Mesenteric fat pad (tissue), 1 donor: ENCODE data around the gene DVL1. TPM values are rescaled to one million over a fixed set of nuclear protein-coding genes. Genes with fewer than 3 reads are reported as not detected.

Experiments used
- DNase-seq: peaks from one replicate; pipeline ENCODE4 v3.0.0-alpha.2; 2020; ENCODE audit warnings: low spot score
- total RNA-seq: library from RNA; stranded (reverse); fragmentation: NEBNext Ultra II Directional; extraction: Animal tissue kit (Norgen Biotek cat#: 25700); gene quantifications from one replicate; pipeline ENCODE4 v1.2.1, GENCODE V29; 2021
- donor health status: DM: yes; HTN: yes; CAD: no.

The DVL1 gene
- total RNA-seq, 1 donor from 2014 or later = 52.1 TPM

DNA sequence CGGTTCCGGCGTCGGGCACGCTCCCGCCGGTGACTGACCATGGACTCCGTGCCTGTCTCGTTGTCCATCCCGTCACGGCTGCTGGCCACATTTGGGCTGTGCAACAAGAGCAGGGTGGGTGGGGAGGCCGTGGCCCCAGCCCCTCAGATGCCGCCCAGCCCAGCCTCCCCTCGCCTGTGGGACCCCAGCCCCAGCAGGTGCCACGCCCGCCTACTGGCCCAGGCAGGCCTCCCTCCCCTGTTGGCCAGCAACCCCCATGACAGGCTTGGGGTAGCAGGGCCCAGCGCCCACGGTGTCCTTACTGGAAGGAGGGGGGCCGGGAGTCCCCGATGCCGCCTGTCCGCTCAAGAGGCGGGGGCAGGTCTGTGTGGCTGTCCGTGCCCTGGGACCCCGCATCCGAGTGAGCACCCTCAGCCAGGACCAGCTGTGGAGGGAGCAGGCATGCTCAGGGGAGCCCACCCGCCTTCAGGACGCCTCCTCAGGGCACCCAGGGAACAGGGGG lies 7.1 kb downstream of the DVL1 start:
- DNase-seq = no peak

DNA sequence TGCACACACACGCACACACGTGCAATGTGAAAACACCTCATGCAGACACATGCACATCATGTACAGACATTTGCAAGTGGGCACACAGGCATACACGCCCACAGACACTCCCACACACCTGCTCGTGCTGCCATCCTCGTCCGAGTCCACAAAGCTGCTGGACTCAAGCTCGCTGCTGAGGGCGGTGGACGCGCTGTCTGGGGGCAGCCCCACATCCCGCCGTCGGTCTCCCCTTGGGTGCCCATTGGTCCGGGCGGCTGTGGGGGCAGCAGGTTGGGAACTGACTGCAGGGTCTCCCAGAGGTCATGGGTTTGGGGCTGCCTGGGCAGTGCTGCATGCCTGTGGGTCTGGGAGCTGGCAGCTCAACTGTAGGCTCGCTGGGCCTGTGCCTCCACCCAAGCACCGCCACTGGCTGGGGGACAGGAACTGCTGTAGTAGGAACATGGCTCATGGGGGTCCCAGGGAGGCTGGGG lies 7.6 kb downstream of the DVL1 start:
- DNase-seq = no peak

DNA sequence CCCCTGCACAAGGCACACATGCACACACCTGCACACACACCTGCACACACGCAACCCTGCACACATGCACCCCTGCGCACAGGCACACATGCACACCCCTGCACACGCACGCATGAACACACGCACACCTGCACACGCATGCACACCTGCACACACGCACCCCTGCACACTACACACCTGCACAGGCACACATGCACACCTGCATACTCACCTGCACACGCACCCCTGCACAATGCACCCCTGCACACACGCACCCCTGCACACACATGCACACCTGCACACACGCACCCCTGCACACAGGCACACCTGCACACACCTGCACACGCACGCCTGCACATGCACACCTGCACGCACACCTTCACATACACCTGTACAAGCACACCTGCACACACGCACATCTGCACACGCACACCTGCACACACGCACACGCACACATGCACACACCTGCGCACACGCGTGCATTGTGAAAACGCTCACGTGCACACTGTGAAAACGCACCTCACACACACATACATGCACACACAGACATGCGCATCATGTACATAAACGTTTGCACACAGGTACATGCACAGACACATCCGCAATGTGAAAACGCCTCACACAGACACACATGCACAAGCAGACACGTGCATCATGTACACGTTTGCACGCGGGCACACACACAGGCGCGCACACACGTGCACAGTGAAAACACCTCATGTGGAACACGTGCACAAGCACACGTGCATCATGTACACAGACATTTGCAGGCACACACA lies 8.2 kb downstream of the DVL1 start:
- no peak for DNase-seq

DNA sequence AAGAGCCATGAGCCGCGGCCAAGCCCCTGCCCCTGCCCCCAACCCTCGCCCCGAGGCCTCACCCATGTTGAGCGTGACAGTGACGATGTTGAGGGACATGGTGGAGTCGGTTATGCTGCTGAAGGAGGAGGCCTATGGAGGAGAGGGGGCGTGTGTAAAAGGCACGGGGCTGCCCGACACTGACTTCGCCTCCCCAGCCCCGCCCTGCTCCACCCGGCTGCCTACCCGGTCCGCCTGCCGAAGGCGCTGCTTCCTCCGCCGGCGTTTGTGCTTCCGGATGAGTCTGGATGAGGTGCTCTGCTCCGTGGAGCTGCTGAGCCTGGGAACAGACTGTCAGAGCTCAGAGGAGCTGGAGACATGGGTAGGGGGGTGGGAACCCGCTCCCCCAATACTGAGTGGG lies 9.0 kb downstream of the DVL1 start:
- DNase-seq = no peak

DNA sequence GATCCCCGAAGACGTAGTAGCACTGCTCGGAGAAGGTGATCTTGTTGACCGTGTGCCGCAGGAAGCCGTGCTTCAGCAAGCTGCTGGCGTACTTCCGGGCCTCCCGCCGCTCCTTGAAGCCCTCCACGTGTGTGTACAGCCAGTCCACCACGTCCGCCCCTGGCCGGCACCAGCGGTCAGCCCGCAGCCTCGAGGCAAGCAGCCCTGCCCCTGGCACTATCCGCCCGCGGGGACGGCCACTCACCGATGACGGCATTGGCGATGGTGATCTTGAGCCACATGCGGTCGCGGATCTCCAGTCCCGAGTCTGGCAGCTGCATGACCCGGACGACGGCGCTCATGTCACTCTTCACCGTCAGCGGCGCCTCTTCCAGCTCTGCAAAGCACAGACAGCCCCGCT lies 10.9 kb downstream of the DVL1 start:
- no peak for DNase-seq

DNA sequence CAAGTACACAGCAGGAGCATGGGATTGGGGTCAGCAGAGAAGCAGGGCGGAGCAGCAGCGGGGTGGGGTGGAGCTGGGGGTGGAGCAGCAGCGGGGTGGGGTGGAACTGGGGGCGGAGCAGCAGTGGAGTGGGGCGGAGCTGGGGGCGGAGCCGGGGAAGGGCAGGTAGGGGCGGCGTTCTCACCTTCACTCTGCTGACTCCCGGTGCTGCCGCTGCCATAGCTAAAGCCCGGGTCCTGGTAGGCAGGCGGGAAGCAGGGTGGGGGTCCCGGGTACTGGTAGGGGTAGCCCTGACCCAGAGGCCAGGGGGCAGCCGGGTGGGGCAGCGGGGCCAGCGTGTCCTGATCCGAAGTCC lies 11.4 kb downstream of the DVL1 start:
- no peak for DNase-seq

DNA sequence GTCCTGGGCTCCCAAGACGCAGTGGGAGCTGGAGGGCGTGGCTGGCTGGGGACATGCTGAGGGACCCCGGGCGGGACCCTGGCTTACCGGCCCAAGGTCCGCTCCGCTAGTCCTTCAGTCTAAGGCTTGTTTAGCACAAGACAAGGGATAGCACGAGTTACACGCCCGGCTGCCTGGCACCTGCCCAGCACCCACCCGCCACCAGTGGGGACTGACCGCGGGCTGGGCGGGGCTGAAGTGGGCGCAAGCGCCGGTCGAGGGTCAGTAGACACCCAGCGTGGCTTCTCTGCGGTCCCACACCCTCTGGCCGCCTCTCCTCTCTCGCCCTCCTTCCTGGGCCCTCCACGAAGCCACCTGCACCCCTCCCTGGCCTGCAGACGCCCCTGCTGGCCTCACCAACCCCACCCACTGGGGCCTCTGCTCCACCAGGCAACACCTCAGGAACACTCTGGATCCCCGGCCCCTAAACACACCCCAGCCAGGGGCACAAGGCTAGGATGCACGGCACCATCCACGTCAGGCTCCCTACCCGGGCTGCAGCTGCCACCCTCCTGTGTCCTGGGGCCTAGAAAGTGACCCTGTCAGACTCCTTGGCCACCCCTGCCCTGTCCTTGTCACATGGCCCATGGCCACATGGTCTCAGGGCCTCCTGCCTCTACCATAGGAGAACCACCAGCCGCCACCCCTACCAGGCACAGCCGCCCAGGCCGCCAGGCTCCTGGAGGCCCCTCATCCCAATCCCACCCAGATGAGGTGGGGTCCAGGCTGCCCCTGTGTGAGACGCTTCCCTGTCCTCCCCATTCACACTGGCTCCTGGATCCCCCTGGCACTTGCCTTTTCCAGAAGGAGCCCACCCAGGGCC lies 12.1 kb downstream of the DVL1 start:
- DNase-seq = no peak

DNA sequence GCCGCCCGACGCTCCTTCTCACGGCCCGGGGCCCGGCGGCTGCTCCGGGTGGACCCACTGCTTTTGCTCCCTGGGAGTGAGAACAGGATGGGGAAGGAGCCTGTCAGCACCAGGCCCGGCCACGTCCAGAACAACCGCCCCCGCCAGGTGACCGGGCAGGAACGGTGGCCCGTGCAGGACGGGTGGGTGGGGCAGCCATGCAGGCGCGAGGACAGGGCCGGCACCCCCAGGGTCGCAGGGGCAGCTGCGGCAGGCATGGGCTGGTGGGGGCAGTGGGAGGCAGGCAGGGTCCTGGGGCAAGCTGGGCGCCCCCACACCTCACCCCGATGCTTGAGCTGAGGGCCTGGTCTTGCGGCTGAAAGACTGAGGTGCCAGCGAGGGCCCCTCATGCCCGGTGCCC lies 12.8 kb downstream of the DVL1 start:
- DNase-seq = no peak

DNA sequence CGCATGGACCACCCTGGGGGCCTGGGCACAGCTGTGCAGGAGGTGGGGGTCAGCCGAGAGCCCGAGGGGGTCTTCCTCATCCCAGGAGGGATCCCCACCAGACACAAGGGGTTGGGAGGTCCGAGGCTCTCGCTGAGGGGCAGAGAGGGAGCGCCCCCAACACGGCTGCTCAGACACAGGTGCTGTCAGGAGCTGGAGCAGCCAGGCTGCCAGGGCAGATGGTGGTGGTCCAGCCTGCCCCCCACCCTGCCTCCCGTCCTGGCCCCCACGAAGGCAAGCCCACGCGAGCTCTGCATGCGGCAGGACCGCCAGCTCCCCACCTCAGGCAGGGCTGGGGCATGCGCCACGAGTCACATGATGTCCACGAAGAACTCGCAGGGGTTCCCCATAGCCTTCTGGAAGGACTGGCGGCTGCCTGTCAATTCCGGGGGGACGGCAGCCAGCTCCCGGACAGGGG lies 13.4 kb downstream of the DVL1 start:
- DNase-seq = no peak

DNA sequence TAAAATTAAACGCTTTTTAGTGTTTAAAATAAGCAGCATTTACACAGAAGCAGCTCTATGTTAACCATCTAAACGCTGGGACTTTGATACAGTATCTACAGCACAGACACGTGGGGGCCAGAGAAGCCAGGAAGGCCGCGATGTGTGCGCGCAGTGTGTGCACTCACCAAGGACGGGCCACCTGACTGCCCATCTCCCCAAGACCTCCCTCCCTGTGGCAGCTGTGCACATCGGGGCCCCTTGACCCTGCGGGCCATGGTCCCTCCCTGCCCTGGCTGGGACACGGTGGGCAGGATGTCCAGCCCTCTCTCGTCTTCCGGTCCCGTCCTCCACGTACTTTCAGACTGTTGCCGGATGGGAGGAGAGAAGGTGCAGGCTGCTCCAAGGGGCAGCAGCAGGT lies 13.9 kb downstream of the DVL1 start:
- DNase-seq = no peak

DNA sequence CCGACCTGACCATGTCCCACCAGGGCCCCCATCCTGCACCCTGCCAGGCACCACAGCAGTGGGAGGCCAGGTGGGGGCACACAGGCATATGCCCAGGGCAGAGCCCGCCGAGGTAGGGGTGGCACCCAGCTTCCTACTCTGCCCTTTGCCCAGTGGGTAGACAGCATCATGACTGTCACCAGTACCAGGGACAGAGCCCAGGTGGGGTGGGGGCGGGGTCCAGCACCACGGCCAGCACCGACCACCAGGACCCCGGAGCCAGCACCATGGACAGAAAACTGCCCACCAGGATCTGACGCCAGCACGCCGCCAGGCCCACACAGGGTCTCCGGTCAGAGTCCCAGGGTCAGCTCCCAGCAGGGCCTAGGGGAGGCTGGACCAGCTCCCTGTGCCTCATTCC lies 14.4 kb downstream of the DVL1 start:
- no peak for DNase-seq

DNA sequence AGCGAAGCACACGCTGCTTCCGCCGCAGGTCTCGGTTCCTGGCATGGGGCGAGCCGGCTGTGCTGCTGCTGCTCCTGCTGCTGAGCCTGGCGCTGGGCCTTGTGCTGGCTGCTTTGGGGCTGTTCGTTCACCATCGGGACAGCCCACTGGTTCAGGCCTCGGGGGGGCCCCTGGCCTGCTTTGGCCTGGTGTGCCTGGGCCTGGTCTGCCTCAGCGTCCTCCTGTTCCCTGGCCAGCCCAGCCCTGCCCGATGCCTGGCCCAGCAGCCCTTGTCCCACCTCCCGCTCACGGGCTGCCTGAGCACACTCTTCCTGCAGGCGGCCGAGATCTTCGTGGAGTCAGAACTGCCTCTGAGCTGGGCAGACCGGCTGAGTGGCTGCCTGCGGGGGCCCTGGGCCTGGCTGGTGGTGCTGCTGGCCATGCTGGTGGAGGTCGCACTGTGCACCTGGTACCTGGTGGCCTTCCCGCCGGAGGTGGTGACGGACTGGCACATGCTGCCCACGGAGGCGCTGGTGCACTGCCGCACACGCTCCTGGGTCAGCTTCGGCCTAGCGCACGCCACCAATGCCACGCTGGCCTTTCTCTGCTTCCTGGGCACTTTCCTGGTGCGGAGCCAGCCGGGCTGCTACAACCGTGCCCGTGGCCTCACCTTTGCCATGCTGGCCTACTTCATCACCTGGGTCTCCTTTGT lies 15.5 kb downstream of the DVL1 start:
- no peak for DNase-seq

DNA sequence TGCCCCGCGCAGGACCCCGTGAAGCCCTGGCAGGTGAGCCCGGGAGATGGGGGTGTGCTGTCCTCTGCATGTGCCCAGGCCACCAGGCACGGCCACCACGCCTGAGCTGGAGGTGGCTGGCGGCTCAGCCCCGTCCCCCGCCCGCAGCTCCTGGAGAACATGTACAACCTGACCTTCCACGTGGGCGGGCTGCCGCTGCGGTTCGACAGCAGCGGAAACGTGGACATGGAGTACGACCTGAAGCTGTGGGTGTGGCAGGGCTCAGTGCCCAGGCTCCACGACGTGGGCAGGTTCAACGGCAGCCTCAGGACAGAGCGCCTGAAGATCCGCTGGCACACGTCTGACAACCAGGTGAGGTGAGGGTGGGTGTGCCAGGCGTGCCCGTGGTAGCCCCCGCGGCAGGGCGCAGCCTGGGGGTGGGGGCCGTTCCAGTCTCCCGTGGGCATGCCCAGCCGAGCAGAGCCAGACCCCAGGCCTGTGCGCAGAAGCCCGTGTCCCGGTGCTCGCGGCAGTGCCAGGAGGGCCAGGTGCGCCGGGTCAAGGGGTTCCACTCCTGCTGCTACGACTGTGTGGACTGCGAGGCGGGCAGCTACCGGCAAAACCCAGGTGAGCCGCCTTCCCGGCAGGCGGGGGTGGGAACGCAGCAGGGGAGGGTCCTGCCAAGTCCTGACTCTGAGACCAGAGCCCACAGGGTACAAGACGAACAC lies 16.3 kb downstream of the DVL1 start:
- no peak for DNase-seq

DNA sequence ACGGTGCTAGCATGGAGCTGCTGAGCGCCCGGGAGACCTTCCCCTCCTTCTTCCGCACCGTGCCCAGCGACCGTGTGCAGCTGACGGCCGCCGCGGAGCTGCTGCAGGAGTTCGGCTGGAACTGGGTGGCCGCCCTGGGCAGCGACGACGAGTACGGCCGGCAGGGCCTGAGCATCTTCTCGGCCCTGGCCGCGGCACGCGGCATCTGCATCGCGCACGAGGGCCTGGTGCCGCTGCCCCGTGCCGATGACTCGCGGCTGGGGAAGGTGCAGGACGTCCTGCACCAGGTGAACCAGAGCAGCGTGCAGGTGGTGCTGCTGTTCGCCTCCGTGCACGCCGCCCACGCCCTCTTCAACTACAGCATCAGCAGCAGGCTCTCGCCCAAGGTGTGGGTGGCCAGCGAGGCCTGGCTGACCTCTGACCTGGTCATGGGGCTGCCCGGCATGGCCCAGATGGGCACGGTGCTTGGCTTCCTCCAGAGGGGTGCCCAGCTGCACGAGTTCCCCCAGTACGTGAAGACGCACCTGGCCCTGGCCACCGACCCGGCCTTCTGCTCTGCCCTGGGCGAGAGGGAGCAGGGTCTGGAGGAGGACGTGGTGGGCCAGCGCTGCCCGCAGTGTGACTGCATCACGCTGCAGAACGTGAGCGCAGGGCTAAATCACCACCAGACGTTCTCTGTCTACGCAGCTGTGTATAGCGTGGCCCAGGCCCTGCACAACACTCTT lies 17.0 kb downstream of the DVL1 start:
- no peak for DNase-seq

DNA sequence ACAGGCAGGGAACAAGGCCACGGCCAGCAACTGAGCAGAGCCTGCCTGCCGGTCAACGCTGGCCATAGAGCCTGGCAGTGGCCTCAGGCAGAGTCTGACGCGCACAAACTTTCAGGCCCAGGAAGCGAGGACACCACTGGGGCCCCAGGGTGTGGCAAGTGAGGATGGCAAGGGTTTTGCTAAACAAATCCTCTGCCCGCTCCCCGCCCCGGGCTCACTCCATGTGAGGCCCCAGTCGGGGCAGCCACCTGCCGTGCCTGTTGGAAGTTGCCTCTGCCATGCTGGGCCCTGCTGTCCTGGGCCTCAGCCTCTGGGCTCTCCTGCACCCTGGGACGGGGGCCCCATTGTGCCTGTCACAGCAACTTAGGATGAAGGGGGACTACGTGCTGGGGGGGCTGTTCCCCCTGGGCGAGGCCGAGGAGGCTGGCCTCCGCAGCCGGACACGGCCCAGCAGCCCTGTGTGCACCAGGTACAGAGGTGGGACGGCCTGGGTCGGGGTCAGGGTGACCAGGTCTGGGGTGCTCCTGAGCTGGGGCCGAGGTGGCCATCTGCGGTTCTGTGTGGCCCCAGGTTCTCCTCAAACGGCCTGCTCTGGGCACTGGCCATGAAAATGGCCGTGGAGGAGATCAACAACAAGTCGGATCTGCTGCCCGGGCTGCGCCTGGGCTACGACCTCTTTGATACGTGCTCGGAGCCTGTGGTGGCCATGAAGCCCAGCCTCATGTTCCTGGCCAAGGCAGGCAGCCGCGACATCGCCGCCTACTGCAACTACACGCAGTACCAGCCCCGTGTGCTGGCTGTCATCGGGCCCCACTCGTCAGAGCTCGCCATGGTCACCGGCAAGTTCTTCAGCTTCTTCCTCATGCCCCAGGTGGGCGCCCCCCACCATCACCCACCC lies 17.9 kb downstream of the DVL1 start, which contains the start of gene TAS1R3:
TAS1R3 (plus strand) TSS at position 213 of the 898 bp plus-strand sequence; CDS start at position 279, 66 bp downstream.
- no peak for DNase-seq

DNA sequence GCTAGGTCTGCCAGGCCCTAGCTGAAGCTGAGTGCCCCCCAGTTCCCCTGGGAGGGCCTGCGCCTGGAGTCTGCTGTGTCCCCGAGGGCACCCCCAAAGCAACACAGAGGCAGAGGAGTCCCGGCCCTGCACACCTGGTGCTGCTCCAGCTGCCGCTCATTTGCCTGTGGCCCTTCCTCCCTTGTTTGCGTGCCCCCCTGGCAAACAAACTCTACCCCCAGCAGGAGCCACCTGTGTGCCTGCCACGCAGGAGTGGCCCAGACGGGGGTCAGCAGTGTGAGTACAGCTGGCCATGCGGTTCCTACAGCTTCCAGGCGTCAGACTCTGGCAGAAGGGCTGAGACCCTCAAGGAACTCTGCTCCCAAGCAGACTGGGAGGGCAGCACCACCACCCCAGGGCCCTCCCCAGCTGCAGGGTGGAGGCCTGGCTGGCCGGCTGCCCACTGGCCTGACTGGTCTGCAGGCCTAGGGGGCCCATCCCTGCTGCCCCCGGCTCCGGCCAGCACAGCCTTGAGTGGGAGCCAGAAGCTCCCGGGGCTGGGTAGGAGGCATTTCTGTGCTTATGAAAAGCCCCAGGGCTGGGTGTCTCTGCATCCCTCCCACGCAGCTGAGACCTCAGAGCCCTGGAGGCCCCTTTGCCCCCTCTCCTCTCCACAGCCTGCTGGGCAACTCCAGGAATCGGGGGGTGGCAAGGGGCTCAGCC lies 18.7 kb downstream of the DVL1 start:
- no peak for DNase-seq

DNA sequence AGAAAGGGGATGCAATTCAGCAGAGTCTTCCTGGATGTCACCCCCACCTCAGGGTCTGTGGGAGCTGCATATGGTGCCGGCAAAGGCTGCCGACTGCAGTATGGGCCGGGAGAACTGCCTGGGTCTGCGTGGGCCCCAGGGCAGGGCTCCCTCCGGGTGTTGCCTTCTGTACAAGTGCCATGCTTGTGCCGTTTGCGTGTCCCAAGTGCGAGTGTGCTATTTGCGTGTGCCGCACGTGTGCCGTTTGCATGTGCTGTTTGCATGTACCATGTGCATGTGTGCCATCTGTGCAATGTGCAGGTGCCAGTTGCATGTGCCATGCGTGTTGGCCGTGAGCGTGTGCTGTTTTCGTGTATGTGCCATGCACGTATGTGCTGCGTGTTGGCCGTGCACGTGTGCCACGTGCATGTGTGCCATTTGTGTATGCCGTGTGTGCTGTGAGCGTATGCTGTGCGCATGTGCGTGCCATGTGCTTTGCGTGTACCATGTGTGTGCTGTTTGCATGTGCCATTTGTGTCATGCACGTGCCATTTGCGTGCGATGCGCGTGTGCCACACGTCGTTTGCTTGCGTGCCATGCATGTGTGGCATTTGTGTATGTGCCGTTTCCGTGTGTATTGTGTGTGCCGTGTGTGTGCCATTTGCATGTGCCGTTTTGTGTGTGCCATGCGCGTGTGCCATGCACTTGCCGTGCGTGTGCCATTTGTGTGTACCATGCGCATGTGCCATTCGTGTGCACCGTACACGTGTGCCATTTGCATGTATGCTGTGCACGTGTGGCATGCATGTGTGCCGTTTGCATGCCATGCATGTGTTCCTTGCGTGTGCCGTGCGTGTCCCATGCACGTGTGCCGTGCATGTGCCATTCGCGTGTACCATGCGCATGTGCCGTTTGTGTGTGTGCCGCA lies 19.7 kb downstream of the DVL1 start:
- DNase-seq = no peak
